ENCODE data around the gene PPIA.

DNA sequence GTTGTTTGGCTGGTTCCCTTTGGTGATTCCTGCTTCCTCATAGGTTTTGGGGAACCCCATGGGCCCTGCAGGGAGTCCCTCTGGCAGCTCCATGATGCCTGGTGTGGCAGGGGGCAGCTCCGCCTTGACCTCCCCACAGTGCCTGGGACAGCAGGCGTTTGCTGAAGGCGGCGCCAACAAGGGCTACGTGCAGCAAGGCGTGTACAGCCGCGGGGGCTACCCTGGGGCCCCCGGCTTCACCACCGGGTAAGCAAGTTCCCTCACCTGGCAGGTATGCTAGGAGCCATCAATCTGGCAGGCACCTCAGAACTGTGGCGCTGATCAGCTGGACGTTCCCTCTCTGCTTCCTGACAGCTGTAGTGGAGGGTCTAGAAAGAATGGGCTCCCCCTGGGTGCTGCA is 39.6 kb upstream of the PPIA start:
- TF ChIP-seq, protein P1, sequence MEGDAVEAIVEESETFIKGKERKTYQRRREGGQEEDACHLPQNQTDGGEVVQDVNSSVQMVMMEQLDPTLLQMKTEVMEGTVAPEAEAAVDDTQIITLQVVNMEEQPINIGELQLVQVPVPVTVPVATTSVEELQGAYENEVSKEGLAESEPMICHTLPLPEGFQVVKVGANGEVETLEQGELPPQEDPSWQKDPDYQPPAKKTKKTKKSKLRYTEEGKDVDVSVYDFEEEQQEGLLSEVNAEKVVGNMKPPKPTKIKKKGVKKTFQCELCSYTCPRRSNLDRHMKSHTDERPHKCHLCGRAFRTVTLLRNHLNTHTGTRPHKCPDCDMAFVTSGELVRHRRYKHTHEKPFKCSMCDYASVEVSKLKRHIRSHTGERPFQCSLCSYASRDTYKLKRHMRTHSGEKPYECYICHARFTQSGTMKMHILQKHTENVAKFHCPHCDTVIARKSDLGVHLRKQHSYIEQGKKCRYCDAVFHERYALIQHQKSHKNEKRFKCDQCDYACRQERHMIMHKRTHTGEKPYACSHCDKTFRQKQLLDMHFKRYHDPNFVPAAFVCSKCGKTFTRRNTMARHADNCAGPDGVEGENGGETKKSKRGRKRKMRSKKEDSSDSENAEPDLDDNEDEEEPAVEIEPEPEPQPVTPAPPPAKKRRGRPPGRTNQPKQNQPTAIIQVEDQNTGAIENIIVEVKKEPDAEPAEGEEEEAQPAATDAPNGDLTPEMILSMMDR (IDR thresholded peaks at IDR 0.05; ENCODE audit: low read length), result no peak
- TF ChIP-seq EZH2phosphoT487 (IDR thresholded peaks at IDR 0.05; ENCODE audit: low read length) (no peak), EZH2 (optimal IDR thresholded peaks at IDR 0.05; ENCODE audit: low read depth, low read length) (no peak)
